Suprapubic skin (tissue), 4 donors: ENCODE data around the gene SLC66A2.

ENCODE experiments used
- EP300 ChIP-seq: sonication (generic); formaldehyde crosslinking; IDR thresholded peaks from one replicate; pipeline ENCODE4 v1.6.1; 2017; ENCODE audit warnings: antibody characterized with exemption
- POLR2A ChIP-seq, 2 donors: fragments of 450-650 bp; IDR thresholded peaks; one replicate each; pipeline ENCODE4 v1.6.1; 2017; ENCODE audit warnings: antibody characterized with exemption in 2 of 2, mild to moderate bottlenecking in 2 of 2, moderate library complexity in 2 of 2
- POLR2AphosphoS5 ChIP-seq, 3 donors: sonication (generic); formaldehyde crosslinking; IDR thresholded peaks; one replicate each; pipeline ENCODE4 v1.6.1; 2017; ENCODE audit warnings: antibody characterized with exemption in 3 of 3
- TF ChIP-seq, protein P1 (sequence below), 2 donors: fragments of 200-600 bp in 1 of 2; fragments of 450-650 bp in 1 of 2; sonication (generic) in 1 of 2; IDR thresholded peaks; one replicate each; pipeline ENCODE4 v1.5.1; 2016 to 2019; ENCODE audit warnings: antibody characterized with exemption in 2 of 2, mild to moderate bottlenecking in 1 of 2, moderate library complexity in 1 of 2

- TF ChIP-seq, protein P1, sequence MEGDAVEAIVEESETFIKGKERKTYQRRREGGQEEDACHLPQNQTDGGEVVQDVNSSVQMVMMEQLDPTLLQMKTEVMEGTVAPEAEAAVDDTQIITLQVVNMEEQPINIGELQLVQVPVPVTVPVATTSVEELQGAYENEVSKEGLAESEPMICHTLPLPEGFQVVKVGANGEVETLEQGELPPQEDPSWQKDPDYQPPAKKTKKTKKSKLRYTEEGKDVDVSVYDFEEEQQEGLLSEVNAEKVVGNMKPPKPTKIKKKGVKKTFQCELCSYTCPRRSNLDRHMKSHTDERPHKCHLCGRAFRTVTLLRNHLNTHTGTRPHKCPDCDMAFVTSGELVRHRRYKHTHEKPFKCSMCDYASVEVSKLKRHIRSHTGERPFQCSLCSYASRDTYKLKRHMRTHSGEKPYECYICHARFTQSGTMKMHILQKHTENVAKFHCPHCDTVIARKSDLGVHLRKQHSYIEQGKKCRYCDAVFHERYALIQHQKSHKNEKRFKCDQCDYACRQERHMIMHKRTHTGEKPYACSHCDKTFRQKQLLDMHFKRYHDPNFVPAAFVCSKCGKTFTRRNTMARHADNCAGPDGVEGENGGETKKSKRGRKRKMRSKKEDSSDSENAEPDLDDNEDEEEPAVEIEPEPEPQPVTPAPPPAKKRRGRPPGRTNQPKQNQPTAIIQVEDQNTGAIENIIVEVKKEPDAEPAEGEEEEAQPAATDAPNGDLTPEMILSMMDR (IDR thresholded peaks at IDR 0.05), result no peak
- TF ChIP-seq POLR2A (IDR thresholded peaks at IDR 0.05) (no peak), EP300 (no peak), POLR2AphosphoS5 (IDR thresholded peaks at IDR 0.05) (no peak)
Measured at GRCh38 chr18:80000877-80001276, 49.4 kb upstream of the SLC66A2 start.
